Spleen (tissue), 7 donors: Measurements from ENCODE around the gene DPAGT1.

Source experiments
- CTCF ChIP-seq, 11 experiments: fragments of 200-600 bp in 7 of 11; fragments of 450-650 bp in 4 of 11; sonication (generic) in 4 of 11; IDR thresholded peaks in 8 of 11; conservative IDR thresholded peaks in 3 of 11; 1 replicate in 7 of 11; 2 replicates in 4 of 11; pipeline versions ENCODE4 v1.4.0 to v1.8.0; 2016 to 2021; ENCODE audit warnings: antibody characterized with exemption in 11 of 11, inconsistent platforms in 4 of 11, mild to moderate bottlenecking in 1 of 11
- POLR2AphosphoS5 ChIP-seq, 3 donors: sonication (generic); formaldehyde crosslinking; IDR thresholded peaks; one replicate each; pipeline ENCODE4 v1.5.1; 2017; ENCODE audit warnings: antibody characterized with exemption in 3 of 3
- donor health status: DM: no; HTN: no; CAD: no; lungs with moderate emphysema.
- donor health status: DM: no; HTN: no; CAD: no.
- donor health status: DM: no; HTN: no; CAD: no.

- TF ChIP-seq CTCF (IDR thresholded peaks at IDR 0.05 in 8 of 11, conservative IDR thresholded peaks at IDR 0.05 in 3 of 11) (no peak), POLR2AphosphoS5 (IDR thresholded peaks at IDR 0.05) (no peak)
These were observed 49.4 kb downstream of the DPAGT1 start for GRCh38 chr11:119052163-119052814.
